ENCODE results near the gene UGT1A3.

- TF ChIP-seq CTCF (IDR thresholded peaks at IDR 0.05; ENCODE audit: borderline replicate concordance, extremely low read depth, low read length, poor library complexity, severe bottlenecking) (no peak), EZH2 (IDR thresholded peaks at IDR 0.05; ENCODE audit: borderline replicate concordance, low read depth, low read length, severe bottlenecking) (no peak)
Observed at GRCh38 chr2:233772583-233772982, 43.7 kb downstream of the UGT1A3 start.

Data from DND-41 (cell line).